H9 (cell line): ENCODE data around the gene COL8A1. TPM values are rescaled to one million over a fixed set of nuclear protein-coding genes. Genes with fewer than 3 reads are reported as not detected.

ENCODE experiments used
- DNase-seq: peaks from one replicate; pipeline ENCODE4 v3.0.0-alpha.2; 2017
- H2AFZ ChIP-seq: one replicate; pipeline ENCODE4 v1.6.1; 2013; ENCODE audit warnings: mild to moderate bottlenecking, low read length, control low read depth, moderate library complexity
- H2AK5ac ChIP-seq: 2 replicates; pipeline ENCODE4 v1.6.1; 2013; ENCODE audit warnings: low read length, control low read depth, mixed read lengths; ENCODE audit not compliant: insufficient read length
- H2BK120ac ChIP-seq: one replicate; pipeline ENCODE4 v1.6.1; 2013; ENCODE audit warnings: low read depth, mild to moderate bottlenecking, low read length, control low read depth, inconsistent platforms; ENCODE audit not compliant: poor library complexity, severe bottlenecking
- H2BK12ac ChIP-seq: 2 replicates; pipeline ENCODE4 v1.6.1; 2013; ENCODE audit warnings: low read length, control low read depth, mixed read lengths, low read depth; ENCODE audit not compliant: insufficient read length
- H2BK15ac ChIP-seq: 2 replicates; pipeline ENCODE4 v1.6.1; 2013; ENCODE audit warnings: low read depth, low read length, control low read depth
- H2BK20ac ChIP-seq: one replicate; pipeline ENCODE4 v1.6.1; 2013; ENCODE audit warnings: low read depth, mild to moderate bottlenecking, low read length, control low read depth, inconsistent platforms; ENCODE audit not compliant: poor library complexity, severe bottlenecking
- H2BK5ac ChIP-seq: 2 replicates; pipeline ENCODE4 v1.6.1; 2013; ENCODE audit warnings: low read length, control low read depth, mixed read lengths; ENCODE audit not compliant: insufficient read length
- H3K14ac ChIP-seq: 2 replicates; pipeline ENCODE4 v1.6.1; 2013; ENCODE audit warnings: low read length, control low read depth; ENCODE audit not compliant: insufficient read depth
- H3K18ac ChIP-seq: 2 replicates; pipeline ENCODE4 v1.6.1; 2013; ENCODE audit warnings: low read depth, mild to moderate bottlenecking, mixed read lengths, low read length, control low read depth; ENCODE audit not compliant: insufficient read length
- H3K23ac ChIP-seq: 2 replicates; pipeline ENCODE4 v1.6.1; 2013; ENCODE audit warnings: low read length, control low read depth, mixed read lengths, low read depth; ENCODE audit not compliant: insufficient read length
- H3K23me2 ChIP-seq: 2 replicates; pipeline ENCODE4 v1.6.1; 2013; ENCODE audit warnings: low read depth, mild to moderate bottlenecking, mixed read lengths, low read length, control low read depth; ENCODE audit not compliant: insufficient read length, poor library complexity, severe bottlenecking
- H3K27ac ChIP-seq: 2 replicates; pipeline ENCODE4 v1.5.1; 2013; ENCODE audit warnings: low read length, control low read depth, mixed read lengths, low read depth; ENCODE audit not compliant: insufficient read length
- H3K27me3 ChIP-seq: 2 replicates; pipeline ENCODE4 v1.6.1; 2013; ENCODE audit warnings: low read length, control low read depth, inconsistent platforms; ENCODE audit not compliant: insufficient read depth
- H3K4ac ChIP-seq: 2 replicates; pipeline ENCODE4 v1.6.1; 2013; ENCODE audit warnings: low read depth, mild to moderate bottlenecking, control low read depth, inconsistent platforms, low read length, moderate library complexity
- H3K4me1 ChIP-seq: 2 replicates; pipeline ENCODE4 v1.6.1; 2013; ENCODE audit warnings: low read length, control low read depth, inconsistent platforms; ENCODE audit not compliant: insufficient read depth
- H3K4me2 ChIP-seq: 2 replicates; pipeline ENCODE4 v1.6.1; 2013; ENCODE audit warnings: low read length, control low read depth, mixed read lengths; ENCODE audit not compliant: insufficient read length, insufficient read depth
- H3K56ac ChIP-seq: 2 replicates; pipeline ENCODE4 v1.6.1; 2013; ENCODE audit warnings: low read depth, mild to moderate bottlenecking, mixed read lengths, low read length, control low read depth; ENCODE audit not compliant: insufficient read length
- H3K79me1 ChIP-seq: 2 replicates; pipeline ENCODE4 v1.6.1; 2013; ENCODE audit warnings: low read depth, mild to moderate bottlenecking, moderate library complexity, low read length, control low read depth, inconsistent platforms; ENCODE audit not compliant: insufficient read depth, poor library complexity, severe bottlenecking
- H3K79me2 ChIP-seq: 2 replicates; pipeline ENCODE4 v1.6.1; 2013; ENCODE audit warnings: low read length, control low read depth, inconsistent platforms; ENCODE audit not compliant: insufficient read depth
- H3K9ac ChIP-seq: 2 replicates; pipeline ENCODE4 v1.6.1; 2013; ENCODE audit warnings: low read length, control low read depth, mixed read lengths; ENCODE audit not compliant: insufficient read length; ENCODE audit errors: extremely low read depth
- H3K9me3 ChIP-seq: one replicate; pipeline ENCODE4 v1.6.1; 2013; ENCODE audit warnings: low read depth, low read length, inconsistent platforms; ENCODE audit not compliant: control insufficient read depth
- H3T11ph ChIP-seq: one replicate; pipeline ENCODE4 v1.6.1; 2013; ENCODE audit warnings: mild to moderate bottlenecking, low read length, control low read depth, inconsistent platforms
- H4K20me1 ChIP-seq: one replicate; pipeline ENCODE4 v1.6.1; 2013; ENCODE audit not compliant: control insufficient read depth, insufficient read length, insufficient read depth
- H4K5ac ChIP-seq: 2 replicates; pipeline ENCODE4 v1.6.1; 2013; ENCODE audit warnings: low read depth, mild to moderate bottlenecking, mixed read lengths, low read length, control low read depth; ENCODE audit not compliant: insufficient read length
- H4K8ac ChIP-seq: replicated peaks from 2 replicates; pipeline ENCODE4 v1.6.1; 2013; ENCODE audit warnings: low read length, control low read depth, mixed read lengths, low read depth; ENCODE audit not compliant: insufficient read length
- H4K91ac ChIP-seq: 2 replicates; pipeline ENCODE4 v1.6.1; 2013; ENCODE audit warnings: low read depth, mild to moderate bottlenecking, moderate library complexity, mixed read lengths, low read length, control low read depth; ENCODE audit not compliant: insufficient read length
- H3K27ac Mint-ChIP-seq, 3 experiments: 2 replicates in 2 of 3; 3 replicates in 1 of 3; pipeline ENCODE4 v1.8.0; 2020 to 2021; ENCODE audit warnings: mixed read lengths in 3 of 3, mild to moderate bottlenecking in 1 of 3, moderate library complexity in 1 of 3
- H3K27me3 Mint-ChIP-seq: 2 replicates; pipeline ENCODE4 v1.8.0; 2021; ENCODE audit warnings: low read depth, mild to moderate bottlenecking, moderate library complexity, mixed read lengths
- H3K36me3 Mint-ChIP-seq, 3 experiments: 2 replicates in 2 of 3; 3 replicates in 1 of 3; pipeline ENCODE4 v1.8.0; 2020 to 2021; ENCODE audit warnings: low read depth in 3 of 3, mixed read lengths in 3 of 3; ENCODE audit not compliant: insufficient read depth in 1 of 3
- H3K4me1 Mint-ChIP-seq, 2 experiments: 2 replicates each; pipeline ENCODE4 v1.8.0; 2020; ENCODE audit warnings: mixed read lengths in 2 of 2
- H3K4me3 Mint-ChIP-seq, 2 experiments: 2 replicates in 1 of 2; 3 replicates in 1 of 2; pipeline ENCODE4 v1.8.0; 2020 to 2021; ENCODE audit warnings: mild to moderate bottlenecking in 2 of 2, mixed read lengths in 2 of 2, moderate library complexity in 1 of 2
- H3K9me3 Mint-ChIP-seq, 2 experiments: 2 replicates in 1 of 2; 3 replicates in 1 of 2; pipeline ENCODE4 v1.8.0; 2020; ENCODE audit warnings: mild to moderate bottlenecking in 2 of 2, mixed read lengths in 2 of 2, moderate library complexity in 1 of 2
- CTCF ChIP-seq: fragments of 200-600 bp; sonication (generic); conservative IDR thresholded peaks from 3 replicates; pipeline ENCODE4 v1.8.0; 2021; ENCODE audit warnings: antibody characterized with exemption, mild to moderate bottlenecking
- WGBS: extraction: QIAGEN DNeasy Blood & Tissue Kit; methylation state at CpG from one replicate; pipeline ENCODE4 v1.1.7; 2013; ENCODE audit warnings: missing lambda C conversion rate, low lambda C conversion rate, mixed read lengths; ENCODE audit not compliant: insufficient read length; ENCODE audit errors: extremely low coverage; 5-methylcytosine and 5-hydroxymethylcytosine counted together
- total RNA-seq: library from RNA; stranded (reverse); gene quantifications from 2 replicates; pipeline ENCODE4 v1.2.1, GENCODE V29; 2021

The COL8A1 gene
- total RNA-seq, 1 experiment from 2014 or later: 0.17 TPM

DNA sequence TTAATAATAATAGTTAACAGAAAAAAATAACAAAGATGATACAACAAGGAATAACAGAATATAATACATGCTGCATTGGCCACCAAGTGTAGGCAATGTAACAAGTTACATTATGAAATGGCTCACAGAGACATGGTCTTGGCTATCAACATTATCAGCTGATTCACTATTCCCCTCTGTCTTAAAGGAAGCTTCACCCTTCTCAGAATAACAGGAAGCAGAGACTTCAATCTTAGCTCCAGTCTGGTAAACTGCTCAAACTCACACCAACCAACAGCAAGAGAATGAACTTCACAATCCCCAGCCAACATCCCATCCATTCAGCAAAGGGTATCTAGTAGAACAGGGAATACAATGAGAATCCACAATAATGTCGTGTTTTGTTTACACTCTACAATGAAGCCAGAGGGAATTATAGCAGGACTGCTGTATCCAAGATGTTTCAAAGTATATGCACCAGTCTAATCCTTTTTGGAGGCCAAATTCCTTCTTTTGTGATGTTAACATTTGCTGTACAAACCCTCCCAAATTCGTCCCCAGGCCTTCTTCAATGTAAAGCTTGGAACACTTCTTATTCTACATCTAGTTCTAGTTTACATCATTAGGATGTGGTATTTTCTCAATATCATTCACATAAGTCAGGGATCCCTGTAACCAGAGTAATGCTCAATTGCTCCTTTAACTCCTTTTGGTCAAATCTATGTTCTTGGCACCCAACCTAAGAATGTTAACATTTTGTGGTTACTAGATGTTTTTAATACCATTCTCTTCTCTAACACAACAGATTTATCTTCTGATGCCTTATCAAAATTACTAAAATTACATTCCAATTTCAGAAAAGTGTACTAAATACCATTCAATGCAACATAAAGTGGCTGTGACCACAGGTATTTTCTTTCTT lies 126.9 kb downstream of the COL8A1 start:
- no peak overlapping the region for H2BK120ac ChIP-seq
- no peak overlapping the region for H4K8ac ChIP-seq
- H2AFZ ChIP-seq: no peak overlapping the region
- Mint-ChIP-seq H3K4me1 (peaks cover 6 to 10% of the 10 kb centered on the region in 2 experiments), H3K4me3 (no peak overlapping the region), H3K27ac (no peak overlapping the region), H3K9me3 (no peaks in the 10 kb centered on the region), H3K36me3 (no peaks in the 10 kb centered on the region), H3K27me3 (no peaks in the 10 kb centered on the region)
- no peak overlapping the region for H3K56ac ChIP-seq
- H3K14ac ChIP-seq: no peak overlapping the region
- no peak for TF ChIP-seq CTCF
- DNase-seq: no peak
- no peak overlapping the region for H3K18ac ChIP-seq
- H2BK5ac ChIP-seq: no peak overlapping the region
- no peak overlapping the region for H3K9ac ChIP-seq
- no peaks in the 10 kb centered on the region for H3K79me1 ChIP-seq
- H3K4me2 ChIP-seq: no peak overlapping the region
- no peak overlapping the region for H4K5ac ChIP-seq
- H3K4ac ChIP-seq: no peak overlapping the region
- no peaks in the 10 kb centered on the region for H3K9me3 ChIP-seq
- H3K23me2 ChIP-seq: no peaks in the 10 kb centered on the region
- H2BK15ac ChIP-seq: no peak overlapping the region
- H3K27ac ChIP-seq: no peak overlapping the region
- no peaks in the 10 kb centered on the region for H3K79me2 ChIP-seq
- no peak overlapping the region for H2BK20ac ChIP-seq
- H4K91ac ChIP-seq: no peak overlapping the region
- no peak overlapping the region for H3K23ac ChIP-seq
- H3K27me3 ChIP-seq: no peaks in the 10 kb centered on the region
- no peak overlapping the region for H2AK5ac ChIP-seq
- WGBS: no CpG with 5 or more reads among the region's 2 CpGs
- H2BK12ac ChIP-seq: no peak overlapping the region
- H3T11ph ChIP-seq: no peak overlapping the region
- no peaks in the 10 kb centered on the region for H3K4me1 ChIP-seq
- no peaks in the 10 kb centered on the region for H4K20me1 ChIP-seq
